Measurements from ENCODE around the gene SYT7.

SYT7 gene

DNA sequence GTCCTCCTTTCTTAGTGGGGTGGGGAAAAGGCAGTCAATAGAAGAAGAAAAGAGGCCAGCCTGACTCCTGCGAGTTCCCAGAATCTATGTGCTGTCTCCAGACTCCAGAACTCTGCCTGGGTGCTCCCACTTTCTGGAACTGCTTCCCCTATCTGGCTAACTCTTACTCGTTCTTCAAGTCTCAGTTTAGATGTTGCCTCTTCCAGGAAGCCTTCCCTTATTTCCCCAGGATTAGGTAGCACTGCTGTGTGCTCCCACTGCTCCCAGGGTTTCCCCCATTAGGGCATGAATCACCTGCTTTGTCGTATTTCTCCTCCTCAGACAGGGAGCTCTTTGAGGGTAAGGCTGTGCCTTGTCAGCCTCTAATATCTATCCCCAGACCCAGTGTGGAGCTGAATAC is 17.5 kb upstream of the SYT7 start:
- Mint-ChIP-seq H3K27ac (no peak overlapping the region), H3K27me3 (peaks cover 29% of the 10 kb centered on the region), H3K4me1 (ENCODE audit: low read depth) (no peaks in the 10 kb centered on the region), H3K9me3 (no peaks in the 10 kb centered on the region), H3K36me3 (ENCODE audit: low read depth) (no peaks in the 10 kb centered on the region), H3K4me3 (no peak overlapping the region)

DNA sequence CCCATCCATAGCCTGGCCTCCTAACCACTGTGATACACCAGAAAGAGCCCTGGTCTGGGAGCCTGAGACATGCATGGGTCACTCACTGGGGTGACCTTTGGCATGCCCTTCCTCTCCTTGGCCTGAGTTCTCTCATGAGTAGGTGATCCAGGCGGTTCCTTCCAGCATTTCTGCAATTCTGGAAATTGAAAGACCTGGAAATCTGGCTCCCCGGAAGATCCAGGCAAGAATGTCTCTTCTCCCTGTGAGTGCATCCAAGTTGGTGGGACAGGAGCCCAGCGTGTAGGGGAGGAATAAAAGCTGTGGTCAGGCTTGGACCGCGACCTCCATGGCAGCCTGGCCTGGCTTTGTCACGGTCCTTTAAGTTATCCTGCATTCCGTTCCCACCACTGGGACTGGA is 16.1 kb upstream of the SYT7 start:
- no peak overlapping the region for H3K27ac Mint-ChIP-seq
- no peaks in the 10 kb centered on the region for H3K4me1 Mint-ChIP-seq (ENCODE audit: low read depth)
- H3K27me3 Mint-ChIP-seq: peaks cover 32% of the 10 kb centered on the region
- H3K9me3 Mint-ChIP-seq: no peaks in the 10 kb centered on the region
- no peak overlapping the region for H3K4me3 Mint-ChIP-seq
- H3K36me3 Mint-ChIP-seq (ENCODE audit: low read depth): no peaks in the 10 kb centered on the region

DNA sequence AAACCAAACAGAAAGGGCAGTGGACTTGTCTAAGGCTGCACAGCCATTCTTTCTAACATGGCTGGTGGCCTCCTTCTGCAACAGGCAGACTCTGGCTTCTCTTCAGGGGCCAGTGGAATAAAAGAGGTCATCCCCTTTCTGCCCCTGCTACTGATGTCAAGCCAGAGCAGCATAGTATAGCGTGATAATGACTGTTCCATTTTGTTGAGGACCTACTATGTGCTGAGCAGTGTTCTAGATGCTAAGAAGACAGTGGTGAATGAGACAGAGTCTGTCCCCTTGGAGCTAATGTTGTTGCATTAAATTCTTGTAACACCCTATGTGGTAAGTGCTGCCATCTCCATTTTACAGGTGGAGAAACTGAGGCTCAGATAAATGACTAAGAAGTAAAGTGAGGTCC is 15.7 kb upstream of the SYT7 start:
- Mint-ChIP-seq H3K4me3 (no peak overlapping the region), H3K27me3 (peaks cover 36% of the 10 kb centered on the region), H3K27ac (no peak overlapping the region), H3K36me3 (ENCODE audit: low read depth) (no peaks in the 10 kb centered on the region), H3K9me3 (no peaks in the 10 kb centered on the region), H3K4me1 (ENCODE audit: low read depth) (no peaks in the 10 kb centered on the region)

DNA sequence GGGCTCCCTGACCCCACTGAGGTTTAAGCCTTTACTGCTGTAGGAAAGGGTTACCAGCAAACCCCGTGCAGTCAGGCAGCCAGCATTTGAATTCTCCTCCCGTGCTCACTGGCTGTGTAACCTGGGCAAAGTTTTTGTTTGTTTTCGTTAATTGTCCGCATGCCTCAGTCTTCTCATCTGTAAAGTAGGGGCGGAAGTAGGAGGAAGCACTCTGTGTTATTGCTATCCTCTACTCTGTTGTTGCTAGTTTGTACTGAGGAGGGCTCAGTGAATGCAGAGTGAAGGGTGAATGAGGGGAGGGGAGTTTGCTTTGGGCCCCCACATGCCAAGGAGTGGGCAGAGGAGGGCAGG is 14.0 kb upstream of the SYT7 start:
- Mint-ChIP-seq H3K4me3 (no peak overlapping the region), H3K4me1 (ENCODE audit: low read depth) (no peaks in the 10 kb centered on the region), H3K27me3 (peaks cover 37% of the 10 kb centered on the region), H3K9me3 (no peaks in the 10 kb centered on the region), H3K27ac (no peak overlapping the region), H3K36me3 (ENCODE audit: low read depth) (no peaks in the 10 kb centered on the region)

DNA sequence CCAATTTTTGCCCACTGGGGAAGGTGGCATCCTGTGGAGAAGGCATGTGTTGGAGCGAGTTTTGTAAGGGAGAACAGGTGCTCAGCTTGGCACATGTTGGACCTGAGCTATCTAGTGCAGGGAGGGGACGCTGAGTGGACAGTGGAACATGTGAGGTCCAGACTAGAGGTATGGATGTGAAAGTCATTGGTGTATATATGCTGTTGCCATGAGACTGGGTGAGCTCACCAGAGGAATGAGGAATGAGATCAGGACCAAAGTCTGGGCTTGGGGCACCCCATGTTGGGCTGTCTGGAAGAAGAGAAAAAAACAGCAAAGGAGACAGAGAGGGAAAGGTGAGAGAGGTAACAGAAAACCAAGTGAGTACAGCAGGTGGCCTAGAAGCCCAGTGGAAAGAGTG is 12.3 kb upstream of the SYT7 start:
- no peak overlapping the region for H3K4me3 Mint-ChIP-seq
- H3K27ac Mint-ChIP-seq: no peak overlapping the region
- H3K4me1 Mint-ChIP-seq (ENCODE audit: low read depth): peaks cover 9% of the 10 kb centered on the region
- no peaks in the 10 kb centered on the region for H3K36me3 Mint-ChIP-seq (ENCODE audit: low read depth)
- H3K27me3 Mint-ChIP-seq: peaks cover 31% of the 10 kb centered on the region
- no peaks in the 10 kb centered on the region for H3K9me3 Mint-ChIP-seq

DNA sequence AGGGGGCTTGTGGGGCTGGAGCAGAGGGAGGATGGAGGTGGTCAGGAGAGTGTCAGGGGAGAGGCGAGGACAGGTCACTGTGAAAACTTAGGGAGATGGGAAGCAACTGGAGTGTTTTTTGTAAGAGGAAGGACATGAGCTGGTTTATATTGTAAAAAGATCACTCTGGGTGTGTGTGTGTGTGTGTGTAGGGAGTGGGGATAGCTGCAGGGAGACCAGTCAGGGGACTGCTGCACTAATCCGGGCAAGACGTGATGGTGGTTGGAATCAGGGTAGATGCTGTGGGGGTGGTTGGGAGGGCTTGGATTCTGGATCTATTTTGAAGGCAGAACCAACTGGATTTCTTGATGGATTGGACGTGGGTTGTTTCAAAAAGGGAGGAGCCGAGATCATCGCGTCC is 11.3 kb upstream of the SYT7 start:
- Mint-ChIP-seq H3K9me3 (no peaks in the 10 kb centered on the region), H3K4me3 (no peak overlapping the region), H3K4me1 (ENCODE audit: low read depth) (peaks cover 12% of the 10 kb centered on the region), H3K27me3 (peaks cover 31% of the 10 kb centered on the region), H3K36me3 (ENCODE audit: low read depth) (no peaks in the 10 kb centered on the region), H3K27ac (no peak overlapping the region)

DNA sequence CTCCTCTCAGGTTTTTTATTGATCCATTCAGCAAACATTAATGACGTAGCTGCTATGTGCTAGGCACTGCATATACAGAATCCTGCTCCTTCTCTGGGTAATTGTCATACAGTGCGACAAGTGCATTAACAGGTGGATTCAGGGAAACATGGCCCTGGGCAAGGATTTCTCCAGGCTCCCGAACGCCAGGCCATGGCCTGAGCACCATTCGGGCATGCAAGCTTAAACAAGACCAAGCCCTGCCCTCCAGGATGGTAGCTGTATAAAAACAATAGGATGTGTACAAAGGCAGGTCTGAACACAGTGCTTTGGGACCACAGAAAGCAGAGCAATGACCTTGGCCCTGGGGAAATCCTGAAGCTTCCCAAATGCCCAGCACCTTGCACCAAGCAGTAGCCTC is 9.1 kb upstream of the SYT7 start:
- Mint-ChIP-seq H3K9me3 (no peaks in the 10 kb centered on the region), H3K4me1 (ENCODE audit: low read depth) (peaks cover 12% of the 10 kb centered on the region), H3K27me3 (peaks cover 29% of the 10 kb centered on the region), H3K36me3 (ENCODE audit: low read depth) (no peaks in the 10 kb centered on the region), H3K4me3 (no peak overlapping the region), H3K27ac (no peak overlapping the region)

DNA sequence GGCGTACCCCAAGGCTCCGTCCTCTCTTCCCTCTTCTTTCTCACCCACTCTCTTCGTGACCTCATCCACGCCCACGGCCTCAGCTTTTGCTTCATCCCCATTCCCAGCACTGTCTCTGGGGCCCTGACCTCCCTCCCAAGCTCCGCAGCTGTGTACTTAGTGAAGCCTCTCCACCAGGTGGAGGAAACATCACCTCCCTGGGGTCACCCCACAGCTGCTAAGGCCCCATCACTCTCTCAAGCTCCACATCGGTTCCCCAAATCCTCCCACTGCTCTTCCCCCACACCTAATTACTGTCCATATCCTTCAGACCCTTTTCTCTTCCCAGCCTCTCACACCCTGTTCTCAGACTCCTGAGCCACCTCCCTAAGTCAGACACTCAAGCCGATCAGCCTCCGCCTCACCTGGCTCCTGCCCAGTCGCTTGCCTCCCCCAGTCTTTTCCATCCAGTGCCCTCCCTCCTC is 7.9 kb upstream of the SYT7 start:
- peak overlapping the region; percentile 59 for H3K27ac Mint-ChIP-seq

DNA sequence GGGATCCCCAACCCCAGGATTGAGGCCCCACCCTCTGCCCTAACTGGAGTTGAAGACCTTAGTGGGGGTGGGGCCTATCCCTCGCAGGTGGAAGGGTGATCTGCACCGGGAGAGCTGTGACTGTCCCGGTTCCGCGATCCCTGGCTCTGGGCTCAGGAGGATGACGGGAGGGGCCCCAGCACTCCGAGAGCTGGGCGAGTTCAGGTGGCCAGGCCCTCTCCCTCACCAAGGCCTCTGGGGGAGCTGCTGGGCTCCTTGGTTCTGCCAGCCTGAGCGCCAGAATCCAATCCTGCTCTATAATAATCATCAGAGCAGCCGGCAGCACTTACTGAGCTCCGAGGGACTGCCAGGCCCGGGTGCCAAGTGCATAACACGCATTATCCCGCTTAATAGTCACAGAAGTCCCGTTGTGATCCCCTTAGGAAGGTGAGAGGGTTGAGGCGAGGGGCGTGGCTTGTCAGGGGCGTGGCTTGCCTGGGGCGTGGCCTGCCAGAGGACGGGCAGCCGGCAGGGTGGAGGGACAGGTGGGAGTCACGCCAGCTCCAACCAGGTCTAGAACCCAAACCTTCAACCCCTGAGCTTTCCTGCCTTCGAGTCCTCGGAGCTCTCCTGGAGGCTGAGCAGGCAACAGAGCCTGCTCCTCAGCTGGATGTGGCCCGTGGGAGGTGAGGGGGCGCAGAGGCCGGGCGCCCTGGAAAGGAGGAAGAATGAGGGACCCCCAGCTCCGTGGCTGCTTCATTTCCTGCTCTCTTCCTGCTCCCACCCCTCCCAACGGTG is 7.3 kb upstream of the SYT7 start:
- H3K9me3 Mint-ChIP-seq: no peaks in the 10 kb centered on the region

More for the DNA sequence above, 7.9 kb upstream of the SYT7 start:
- H3K36me3 Mint-ChIP-seq (ENCODE audit: low read depth): no peaks in the 10 kb centered on the region
- H3K9me3 Mint-ChIP-seq: no peaks in the 10 kb centered on the region
- H3K4me3 Mint-ChIP-seq: peak overlapping the region; percentile 61
- H3K27me3 Mint-ChIP-seq: peaks cover 24% of the 10 kb centered on the region
- peaks cover 12% of the 10 kb centered on the region for H3K4me1 Mint-ChIP-seq (ENCODE audit: low read depth)

DNA sequence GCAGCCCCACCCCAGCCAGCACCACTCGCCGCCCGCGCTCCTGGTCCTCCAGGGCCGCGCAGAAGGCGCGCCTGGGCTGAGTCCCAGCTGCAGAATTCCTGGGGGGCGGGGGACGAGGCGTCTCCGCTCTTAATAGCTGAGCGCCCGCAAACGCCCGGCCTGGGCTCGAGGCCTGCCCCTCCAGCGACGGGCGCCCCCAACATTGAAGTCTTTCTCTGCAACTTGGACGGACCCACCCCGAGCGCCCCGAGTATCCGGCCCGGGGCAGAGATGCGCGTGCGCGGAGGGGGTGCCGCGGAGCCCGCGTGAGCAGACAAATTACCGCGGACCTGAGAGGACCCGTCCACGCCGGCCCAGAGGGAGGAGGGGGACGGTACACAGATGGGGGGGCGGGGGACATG is 6.7 kb upstream of the SYT7 start:
- H3K36me3 Mint-ChIP-seq (ENCODE audit: low read depth): no peaks in the 10 kb centered on the region
- peaks cover 12% of the 10 kb centered on the region for H3K4me1 Mint-ChIP-seq (ENCODE audit: low read depth)
- H3K27me3 Mint-ChIP-seq: peaks cover 33% of the 10 kb centered on the region
- no peak overlapping the region for H3K27ac Mint-ChIP-seq
- H3K4me3 Mint-ChIP-seq: no peak overlapping the region
- H3K9me3 Mint-ChIP-seq: no peaks in the 10 kb centered on the region

More for the DNA sequence above, 7.3 kb upstream of the SYT7 start:
- H3K4me1 Mint-ChIP-seq (ENCODE audit: low read depth): peaks cover 12% of the 10 kb centered on the region
- no peak overlapping the region for H3K27ac Mint-ChIP-seq
- peaks cover 30% of the 10 kb centered on the region for H3K27me3 Mint-ChIP-seq
- H3K36me3 Mint-ChIP-seq (ENCODE audit: low read depth): no peaks in the 10 kb centered on the region
- H3K4me3 Mint-ChIP-seq: peak overlapping the region; percentile 55

DNA sequence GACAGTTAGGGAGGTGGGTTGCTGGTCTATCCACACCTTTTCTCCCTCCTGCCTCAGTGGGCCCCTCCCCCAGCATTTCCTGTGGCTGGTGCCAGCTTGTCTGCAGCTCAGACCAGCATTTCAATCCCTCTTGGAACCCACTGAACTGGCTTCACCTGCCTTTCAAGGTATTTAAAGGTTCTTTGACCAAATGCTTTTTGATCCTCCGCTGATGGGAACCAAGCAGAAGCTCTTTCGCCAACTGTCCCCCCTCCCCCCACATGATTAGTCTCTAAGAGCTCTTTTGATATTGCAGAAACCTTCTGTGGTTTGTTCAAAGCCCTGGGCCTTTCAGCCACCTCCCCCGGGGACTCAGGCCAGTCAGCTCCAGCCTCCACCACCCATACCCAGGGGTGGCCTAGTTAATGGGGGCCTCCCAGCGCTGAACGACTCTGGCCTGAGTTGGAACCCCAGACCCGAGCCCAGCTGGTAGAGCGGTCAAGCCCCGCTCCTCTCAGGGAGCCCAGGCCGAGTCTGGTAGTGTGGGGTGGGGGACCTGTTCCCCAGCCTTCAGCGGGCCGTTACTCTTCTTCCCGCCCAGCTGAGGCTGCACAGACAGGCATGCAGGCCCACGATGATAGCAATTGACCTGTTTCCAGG is 6.0 kb upstream of the SYT7 start:
- H3K27me3 Mint-ChIP-seq: peaks cover 36% of the 10 kb centered on the region
- H3K4me1 Mint-ChIP-seq (ENCODE audit: low read depth): peaks cover 13% of the 10 kb centered on the region
- H3K4me3 Mint-ChIP-seq: no peak overlapping the region
- no peak overlapping the region for H3K27ac Mint-ChIP-seq
- no peaks in the 10 kb centered on the region for H3K36me3 Mint-ChIP-seq (ENCODE audit: low read depth)
- H3K9me3 Mint-ChIP-seq: no peaks in the 10 kb centered on the region

DNA sequence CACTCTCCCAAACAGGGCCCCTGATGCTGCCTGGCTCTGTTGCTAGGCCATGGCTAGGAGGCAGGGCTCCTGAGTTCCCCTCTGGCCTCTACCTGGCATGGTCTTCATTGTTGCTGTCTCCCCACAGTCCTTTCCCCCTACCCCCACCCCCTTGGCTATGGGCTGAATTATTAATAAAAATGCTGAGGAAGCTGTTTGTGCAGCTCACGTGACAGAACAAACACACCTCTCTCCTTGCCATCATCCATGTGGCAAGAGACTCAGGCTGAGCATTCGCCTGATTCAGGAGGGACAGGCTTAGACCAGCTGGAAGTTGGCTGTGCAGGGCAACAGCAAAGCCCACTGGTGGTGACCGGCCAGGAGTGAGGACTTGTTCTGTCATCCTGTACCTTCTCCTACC is 4.2 kb upstream of the SYT7 start:
- Mint-ChIP-seq H3K27ac (no peak overlapping the region), H3K27me3 (peaks cover 33% of the 10 kb centered on the region), H3K9me3 (no peaks in the 10 kb centered on the region), H3K36me3 (ENCODE audit: low read depth) (no peaks in the 10 kb centered on the region), H3K4me3 (no peak overlapping the region), H3K4me1 (ENCODE audit: low read depth) (peaks cover 18% of the 10 kb centered on the region)

DNA sequence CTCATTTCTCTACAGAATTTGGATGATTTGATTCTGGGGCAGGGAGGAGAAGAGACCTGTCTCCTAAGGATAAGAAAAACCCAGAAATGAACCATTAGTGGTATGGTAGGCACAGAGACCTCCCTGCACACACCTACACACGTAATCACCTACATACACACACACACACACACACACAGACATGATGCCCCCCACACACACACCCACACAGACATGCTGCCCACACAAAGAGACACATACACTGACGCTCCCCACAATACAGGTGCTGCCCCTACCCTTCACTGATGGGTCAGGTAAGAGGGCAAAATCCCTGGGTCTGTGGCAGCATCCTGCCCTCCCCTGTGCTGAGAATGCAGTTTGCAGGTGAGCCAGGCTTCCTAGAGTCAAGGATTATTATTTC is 1.1 kb upstream of the SYT7 start:
- Mint-ChIP-seq H3K27me3 (peaks cover 43% of the 10 kb centered on the region), H3K27ac (peak overlapping the region; percentile 28), H3K4me1 (ENCODE audit: low read depth) (peaks cover 11% of the 10 kb centered on the region), H3K9me3 (no peaks in the 10 kb centered on the region), H3K4me3 (peak overlapping the region; percentile 53), H3K36me3 (ENCODE audit: low read depth) (no peaks in the 10 kb centered on the region)

DNA sequence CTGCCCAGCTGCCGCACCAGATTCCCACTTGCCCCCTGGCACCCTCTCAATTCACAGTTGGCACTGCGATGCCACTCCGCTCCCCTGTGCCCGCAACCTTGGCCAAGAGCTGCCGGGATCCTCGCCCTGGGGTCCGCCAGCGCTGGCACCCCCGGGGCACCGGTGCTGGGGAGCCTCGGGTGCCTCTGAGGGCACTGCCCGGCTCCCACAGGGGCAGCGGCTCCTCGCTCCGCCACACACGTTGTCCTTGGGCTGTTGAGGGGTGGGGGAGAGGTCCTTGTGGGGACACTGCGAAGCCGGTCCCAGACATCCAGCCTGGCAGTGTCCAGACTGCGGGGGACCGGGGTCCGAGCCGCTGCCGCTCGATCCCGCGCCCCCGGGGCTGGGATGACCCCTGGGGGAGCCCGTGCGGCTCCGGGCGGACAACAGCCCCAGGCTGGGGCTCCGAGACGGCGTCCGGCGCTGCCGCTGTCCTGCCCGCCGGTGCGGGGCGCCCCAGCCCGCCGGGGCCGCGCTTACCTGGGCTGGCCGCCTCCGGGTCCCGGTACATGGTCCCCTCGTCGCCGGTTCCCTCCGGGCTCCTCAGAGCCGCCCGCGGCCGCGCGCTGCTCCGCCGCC is 496 bp downstream of the SYT7 start:
- Mint-ChIP-seq H3K4me3 (peak overlapping the region; percentile 41), H3K36me3 (ENCODE audit: low read depth) (no peaks in the 10 kb centered on the region), H3K27me3 (peaks cover 43% of the 10 kb centered on the region), H3K4me1 (ENCODE audit: low read depth) (peaks cover 11% of the 10 kb centered on the region), H3K9me3 (no peaks in the 10 kb centered on the region), H3K27ac (no peak overlapping the region)

DNA sequence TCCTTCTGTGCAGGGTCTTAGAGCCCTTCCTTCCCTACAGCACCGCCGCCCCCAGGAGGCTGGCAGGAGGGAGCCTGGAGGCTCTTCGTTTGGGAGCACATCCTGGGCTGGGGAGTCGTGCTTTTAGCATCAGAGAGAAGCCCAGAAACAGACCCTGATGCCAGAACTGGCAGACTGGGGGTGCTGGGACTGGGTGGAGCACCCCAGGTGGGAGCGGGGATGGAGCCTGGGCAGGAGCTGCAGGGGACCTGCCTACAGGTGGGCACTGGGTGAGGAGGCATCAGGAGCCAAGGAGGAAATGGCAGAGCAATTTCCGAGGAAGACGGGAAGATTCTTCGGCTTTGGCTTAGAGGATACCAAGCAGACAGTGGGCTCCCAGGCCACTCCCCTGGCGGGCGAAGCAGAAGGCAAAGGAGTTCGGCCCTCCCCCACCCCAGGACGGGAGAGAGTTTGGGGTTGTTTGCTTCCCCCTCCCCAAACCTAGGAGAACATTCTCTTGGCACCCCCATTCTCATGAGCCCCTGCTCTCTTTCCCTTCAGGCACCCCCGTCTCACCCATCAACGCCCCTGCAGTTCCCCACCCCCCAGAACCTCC is 1.1 kb downstream of the SYT7 start:
- Mint-ChIP-seq H3K27me3 (peaks cover 43% of the 10 kb centered on the region), H3K9me3 (no peaks in the 10 kb centered on the region), H3K36me3 (ENCODE audit: low read depth) (no peaks in the 10 kb centered on the region), H3K4me3 (peak overlapping the region; percentile 41), H3K27ac (no peak overlapping the region), H3K4me1 (ENCODE audit: low read depth) (peaks cover 11% of the 10 kb centered on the region)

Measured in stimulated activated naive CD8-positive, alpha-beta T cell treated with anti-CD3 and anti-CD28 coated beads, Interleukin-15, Interleukin-2, amounts not matched to agents 100 ng/mL and 50 ng/mL, for 24 hours (primary cell).